GM19351 (cell line): Measurements from ENCODE around the gene KLK2.

ENCODE experiments used
- ATAC-seq: cut with Tn5 transposase; IDR thresholded peaks from one replicate; pipeline ENCODE4 v1.9.1; 2021; ENCODE audit warnings: mild to moderate bottlenecking, moderate library complexity; ENCODE audit not compliant: unreplicated experiment

KLK2 gene

DNA sequence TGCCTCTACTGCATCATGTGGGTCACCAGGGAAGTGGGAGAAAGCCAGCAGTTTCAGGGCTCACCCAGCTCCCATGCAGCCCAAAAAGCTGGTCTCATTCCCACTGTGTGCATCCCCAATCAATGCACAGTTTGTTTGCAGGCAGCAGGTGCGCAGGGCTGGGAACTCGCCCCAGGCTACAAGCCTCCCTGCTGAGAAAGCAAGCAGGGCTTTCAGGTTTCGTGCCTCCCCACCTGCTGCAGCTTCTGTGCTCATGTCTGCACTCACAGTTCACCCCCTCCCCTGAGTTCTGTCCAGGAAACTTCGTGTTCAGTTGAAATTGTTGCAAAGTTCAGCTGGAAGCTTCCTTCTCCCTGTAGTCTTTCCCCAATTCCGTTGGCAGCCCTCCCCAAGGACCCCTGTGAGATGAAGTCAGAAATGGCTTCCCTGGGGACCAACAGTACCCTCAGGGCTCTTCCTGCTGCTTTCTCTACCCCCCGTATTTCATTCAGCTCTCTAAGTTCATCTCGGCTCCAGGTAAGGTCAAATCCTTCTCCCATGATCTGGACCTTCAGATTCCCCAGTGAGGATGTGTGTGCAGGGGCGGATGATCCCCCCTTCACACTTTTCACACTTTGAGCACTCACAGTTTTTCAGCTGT lies 28.8 kb upstream of the KLK2 start:
- ATAC-seq = no peak

GRCh38 chr19:50850738-50851137 lies 22.5 kb upstream of the KLK2 start:
- ATAC-seq = no peak

DNA sequence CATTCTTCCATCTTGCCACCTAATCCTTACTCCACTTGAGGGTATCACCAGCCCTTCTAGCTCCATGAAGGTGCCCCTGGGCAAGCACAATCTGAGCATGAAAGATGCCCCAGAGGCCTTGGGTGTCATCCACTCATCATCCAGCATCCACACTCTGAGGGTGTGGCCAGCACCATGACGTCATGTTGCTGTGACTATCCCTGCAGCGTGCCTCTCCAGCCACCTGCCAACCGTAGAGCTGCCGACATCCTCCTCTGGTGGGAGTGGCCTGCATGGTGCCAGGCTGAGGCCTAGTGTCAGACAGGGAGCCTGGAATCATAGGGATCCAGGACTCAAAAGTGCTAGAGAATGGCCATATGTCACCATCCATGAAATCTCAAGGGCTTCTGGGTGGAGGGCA lies 21.6 kb upstream of the KLK2 start:
- ATAC-seq = no peak

DNA sequence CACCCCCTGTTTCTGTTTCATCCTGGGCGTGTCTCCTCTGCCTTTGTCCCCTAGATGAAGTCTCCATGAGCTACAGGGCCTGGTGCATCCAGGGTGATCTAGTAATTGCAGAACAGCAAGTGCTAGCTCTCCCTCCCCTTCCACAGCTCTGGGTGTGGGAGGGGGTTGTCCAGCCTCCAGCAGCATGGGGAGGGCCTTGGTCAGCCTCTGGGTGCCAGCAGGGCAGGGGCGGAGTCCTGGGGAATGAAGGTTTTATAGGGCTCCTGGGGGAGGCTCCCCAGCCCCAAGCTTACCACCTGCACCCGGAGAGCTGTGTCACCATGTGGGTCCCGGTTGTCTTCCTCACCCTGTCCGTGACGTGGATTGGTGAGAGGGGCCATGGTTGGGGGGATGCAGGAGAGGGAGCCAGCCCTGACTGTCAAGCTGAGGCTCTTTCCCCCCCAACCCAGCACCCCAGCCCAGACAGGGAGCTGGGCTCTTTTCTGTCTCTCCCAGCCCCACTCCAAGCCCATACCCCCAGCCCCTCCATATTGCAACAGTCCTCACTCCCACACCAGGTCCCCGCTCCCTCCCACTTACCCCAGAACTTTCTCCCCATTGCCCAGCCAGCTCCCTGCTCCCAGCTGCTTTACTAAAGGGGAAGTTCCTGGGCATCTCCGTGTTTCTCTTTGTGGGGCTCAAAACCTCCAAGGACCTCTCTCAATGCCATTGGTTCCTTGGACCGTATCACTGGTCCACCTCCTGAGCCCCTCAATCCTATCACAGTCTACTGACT lies 18.4 kb upstream of the KLK2 start, which contains the start of gene KLK3:
TSS of gene KLK3 (plus strand) at position 280 of the 775 bp plus-strand sequence. CDS start at position 321, 41 bp downstream.
- ATAC-seq = no peak

GRCh38 chr19:50857366-50857765 lies 15.9 kb upstream of the KLK2 start:
- ATAC-seq = no peak

- no peak for ATAC-seq
Measured at GRCh38 chr19:50858886-50859285, 14.4 kb upstream of the KLK2 start.

DNA sequence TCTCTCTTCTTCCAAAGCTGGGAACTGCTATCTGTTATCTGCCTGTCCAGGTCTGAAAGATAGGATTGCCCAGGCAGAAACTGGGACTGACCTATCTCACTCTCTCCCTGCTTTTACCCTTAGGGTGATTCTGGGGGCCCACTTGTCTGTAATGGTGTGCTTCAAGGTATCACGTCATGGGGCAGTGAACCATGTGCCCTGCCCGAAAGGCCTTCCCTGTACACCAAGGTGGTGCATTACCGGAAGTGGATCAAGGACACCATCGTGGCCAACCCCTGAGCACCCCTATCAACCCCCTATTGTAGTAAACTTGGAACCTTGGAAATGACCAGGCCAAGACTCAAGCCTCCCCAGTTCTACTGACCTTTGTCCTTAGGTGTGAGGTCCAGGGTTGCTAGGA lies 13.4 kb upstream of the KLK2 start:
- no peak for ATAC-seq

DNA sequence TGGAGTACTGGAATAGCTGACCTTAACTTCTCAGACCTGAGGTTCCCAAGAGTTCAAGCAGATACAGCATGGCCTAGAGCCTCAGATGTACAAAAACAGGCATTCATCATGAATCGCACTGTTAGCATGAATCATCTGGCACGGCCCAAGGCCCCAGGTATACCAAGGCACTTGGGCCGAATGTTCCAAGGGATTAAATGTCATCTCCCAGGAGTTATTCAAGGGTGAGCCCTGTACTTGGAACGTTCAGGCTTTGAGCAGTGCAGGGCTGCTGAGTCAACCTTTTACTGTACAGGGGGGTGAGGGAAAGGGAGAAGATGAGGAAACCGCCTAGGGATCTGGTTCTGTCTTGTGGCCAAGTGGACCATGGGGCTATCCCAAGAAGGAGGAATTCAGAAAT lies 12.2 kb upstream of the KLK2 start:
- no peak for ATAC-seq

DNA sequence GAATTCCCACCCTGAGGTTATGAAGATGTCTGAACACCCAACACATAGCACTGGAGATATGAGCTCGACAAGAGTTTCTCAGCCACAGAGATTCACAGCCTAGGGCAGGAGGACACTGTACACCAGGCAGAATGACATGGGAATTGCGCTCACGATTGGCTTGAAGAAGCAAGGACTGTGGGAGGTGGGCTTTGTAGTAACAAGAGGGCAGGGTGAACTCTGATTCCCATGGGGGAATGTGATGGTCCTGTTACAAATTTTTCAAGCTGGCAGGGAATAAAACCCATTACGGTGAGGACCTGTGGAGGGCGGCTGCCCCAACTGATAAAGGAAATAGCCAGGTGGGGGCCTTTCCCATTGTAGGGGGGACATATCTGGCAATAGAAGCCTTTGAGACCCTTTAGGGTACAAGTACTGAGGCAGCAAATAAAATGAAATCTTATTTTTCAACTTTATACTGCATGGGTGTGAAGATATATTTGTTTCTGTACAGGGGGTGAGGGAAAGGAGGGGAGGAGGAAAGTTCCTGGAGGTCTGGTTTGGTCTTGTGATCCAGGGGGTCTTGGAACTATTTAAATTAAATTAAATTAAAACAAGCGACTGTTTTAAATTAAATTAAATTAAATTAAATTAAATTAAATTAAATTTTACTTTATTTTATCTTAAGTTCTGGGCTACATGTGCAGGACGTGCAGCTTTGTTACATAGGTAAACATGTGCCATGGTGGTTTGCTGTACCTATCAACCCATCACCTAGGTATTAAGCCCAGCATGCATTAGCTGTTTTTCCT lies 11.5 kb upstream of the KLK2 start:
- ATAC-seq = no peak

- no peak for ATAC-seq
Measured at GRCh38 chr19:50869479-50869878, 3.8 kb upstream of the KLK2 start.

- no peak for ATAC-seq
Measured at GRCh38 chr19:50870417-50871089, 2.7 kb upstream of the KLK2 start.

DNA sequence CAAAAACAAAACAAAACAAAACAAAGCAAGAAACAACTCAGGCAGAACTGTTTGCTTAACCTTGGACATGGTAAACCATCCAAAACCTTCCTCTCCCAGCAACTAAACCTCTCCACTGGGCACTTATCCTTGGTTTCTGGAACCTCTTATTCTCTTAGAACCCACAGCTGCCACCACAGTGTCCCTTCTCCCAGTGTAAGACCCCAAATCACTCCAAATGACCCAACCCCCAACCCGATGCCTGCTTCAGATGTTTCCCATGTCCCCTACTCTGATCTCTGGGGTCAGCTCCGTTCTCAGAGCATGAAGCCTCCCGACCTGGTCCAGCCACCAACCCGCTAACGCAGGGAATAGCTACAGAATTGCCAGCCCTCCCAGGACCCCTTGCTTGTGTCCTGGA lies 972 bp downstream of the KLK2 start:
- no peak for ATAC-seq

DNA sequence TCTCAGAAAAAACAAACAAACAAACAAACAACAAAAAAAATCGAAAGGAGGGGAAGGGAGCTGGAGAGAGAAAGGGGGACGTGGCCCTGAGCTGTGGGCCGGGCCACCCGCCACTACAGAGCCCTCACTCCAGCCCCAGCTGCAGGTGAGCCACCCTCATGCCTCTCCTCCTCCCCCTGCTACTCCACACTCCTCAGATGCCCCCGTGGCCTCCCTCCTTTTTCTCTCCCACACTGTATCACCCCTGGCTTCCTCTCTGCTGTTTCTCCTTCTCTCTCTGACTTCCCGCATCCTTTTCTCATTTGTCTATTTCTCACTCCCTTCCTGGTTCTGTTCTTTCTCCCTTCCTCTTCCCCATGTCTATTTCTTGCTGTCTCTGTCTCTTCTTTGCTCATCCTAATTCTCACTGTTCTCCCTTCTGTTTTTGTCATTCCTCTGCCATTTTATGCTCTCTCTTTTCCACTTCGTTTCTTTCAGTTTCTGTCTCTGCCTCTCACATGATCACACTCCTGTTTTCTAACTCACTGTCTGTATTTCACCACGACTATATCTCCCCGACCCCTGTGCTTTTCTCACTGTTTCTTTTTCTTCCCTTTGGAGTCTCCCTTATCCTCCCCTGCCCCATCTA lies 2.7 kb downstream of the KLK2 start:
- ATAC-seq = no peak

DNA sequence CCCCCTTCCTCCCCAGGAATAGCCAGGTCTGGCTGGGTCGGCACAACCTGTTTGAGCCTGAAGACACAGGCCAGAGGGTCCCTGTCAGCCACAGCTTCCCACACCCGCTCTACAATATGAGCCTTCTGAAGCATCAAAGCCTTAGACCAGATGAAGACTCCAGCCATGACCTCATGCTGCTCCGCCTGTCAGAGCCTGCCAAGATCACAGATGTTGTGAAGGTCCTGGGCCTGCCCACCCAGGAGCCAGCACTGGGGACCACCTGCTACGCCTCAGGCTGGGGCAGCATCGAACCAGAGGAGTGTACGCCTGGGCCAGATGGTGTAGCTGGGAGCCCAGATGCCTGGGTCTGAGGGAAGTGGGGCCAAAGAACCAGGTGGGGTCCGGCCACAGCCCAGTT lies 3.2 kb downstream of the KLK2 start:
- no peak for ATAC-seq

DNA sequence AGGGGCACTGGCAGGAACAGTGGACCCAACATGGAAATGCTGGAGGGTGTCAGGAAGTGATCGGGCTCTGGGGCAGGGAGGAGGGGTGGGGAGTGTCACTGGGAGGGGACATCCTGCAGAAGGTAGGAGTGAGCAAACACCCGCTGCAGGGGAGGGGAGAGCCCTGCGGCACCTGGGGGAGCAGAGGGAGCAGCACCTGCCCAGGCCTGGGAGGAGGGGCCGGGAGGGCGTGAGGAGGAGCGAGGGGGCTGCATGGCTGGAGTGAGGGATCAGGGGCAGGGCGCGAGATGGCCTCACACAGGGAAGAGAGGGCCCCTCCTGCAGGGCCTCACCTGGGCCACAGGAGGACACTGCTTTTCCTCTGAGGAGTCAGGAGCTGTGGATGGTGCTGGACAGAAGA lies 4.1 kb downstream of the KLK2 start:
- no peak for ATAC-seq

- no peak for ATAC-seq
Measured at GRCh38 chr19:50878851-50879250, 5.6 kb downstream of the KLK2 start.

GRCh38 chr19:50880241-50880640 lies 7.0 kb downstream of the KLK2 start:
- no peak for ATAC-seq

DNA sequence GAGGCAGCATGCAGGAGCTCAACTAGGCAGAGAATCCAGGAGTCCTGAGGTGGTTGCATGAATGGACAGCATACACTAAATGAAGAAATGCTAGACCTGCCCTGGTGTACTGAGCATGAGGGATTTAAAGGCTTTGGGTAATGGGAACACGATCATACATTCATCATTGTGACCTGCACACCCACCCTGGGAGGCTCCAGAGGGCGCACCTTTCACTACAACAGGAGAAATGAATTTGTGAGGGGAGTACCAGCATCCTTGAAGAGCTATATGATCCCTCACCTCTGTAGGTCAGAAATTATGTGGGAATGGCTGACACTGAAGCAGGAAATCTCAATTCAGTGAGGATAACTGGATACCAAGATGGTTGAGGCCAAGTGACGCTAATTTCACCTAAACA lies 8.9 kb downstream of the KLK2 start:
- no peak for ATAC-seq

DNA sequence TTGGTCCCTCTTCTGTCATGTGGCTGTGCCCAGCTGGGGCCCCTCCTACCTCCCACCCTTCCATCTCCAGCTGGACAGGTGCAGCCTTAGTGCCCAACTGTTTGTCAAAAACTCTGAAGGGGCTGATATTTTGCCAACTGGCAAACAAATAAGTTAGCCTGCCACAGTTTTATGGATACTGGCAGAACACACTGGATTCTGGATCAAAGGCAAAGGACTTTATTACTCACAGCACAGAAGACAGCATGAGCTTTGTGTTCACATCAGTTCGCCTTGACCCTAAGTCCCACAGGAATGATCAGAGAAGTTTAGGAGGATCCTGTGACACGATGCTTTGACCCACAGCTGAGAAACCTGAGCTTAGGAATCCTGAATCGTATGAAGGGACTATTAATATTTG lies 16.4 kb downstream of the KLK2 start:
- no peak for ATAC-seq

GRCh38 chr19:50890422-50891252 lies 17.4 kb downstream of the KLK2 start:
- no peak for ATAC-seq
